ENCODE measurements around the gene MTCP1. TPM values are rescaled to one million over a fixed set of nuclear protein-coding genes. Genes with fewer than 3 reads are reported as not detected.
A peak's percentile ranks its signal among the peaks of the same experiment; 100 is the strongest.

MTCP1 gene
- total and polyA plus RNA-seq, 2 donors from 2014 or later = 21.5 to 23.8 TPM

GRCh38 chrX:155028877-155029291, 42.1 kb downstream of the MTCP1 start:
- no peaks in the 10 kb centered on the region for H3K27me3 ChIP-seq (ENCODE audit: control insufficient read depth, insufficient read depth, low read length)
- H3K9me3 ChIP-seq (ENCODE audit: control insufficient read depth in 2 of 3, insufficient read depth in 1 of 3, low read length in 3 of 3) = no peaks in the 10 kb centered on the region
- DNase-seq (no peak), FAIRE-seq (no peak)
- no peak overlapping the region for H3K27ac ChIP-seq (ENCODE audit: low read depth in 2 of 2, low read length in 2 of 2)
- intact Hi-C loops (cut with DNase I) = no loop called here
- H3K4me3 ChIP-seq (ENCODE audit: low read length in 3 of 3) = no peak overlapping the region
- peaks cover 0 to 2% (median 0%) of the 10 kb centered on the region in 3 donors for H3K4me1 ChIP-seq (ENCODE audit: control insufficient read depth in 2 of 3, insufficient read depth in 2 of 3, low read depth in 1 of 3, low read length in 3 of 3)
- peaks cover 0 to 5% (median 0%) of the 10 kb centered on the region in 3 donors for H3K36me3 ChIP-seq (ENCODE audit: control insufficient read depth in 2 of 3, insufficient read depth in 3 of 3, low read length in 3 of 3)
- TF ChIP-seq CTCF (IDR thresholded peaks at IDR 0.05; ENCODE audit: borderline replicate concordance, extremely low read depth, insufficient read depth) = no peak
- H3K9ac ChIP-seq (ENCODE audit: low read length in 3 of 3) = peak overlapping the region in 1 of 3 donors; percentile 12

GRCh38 chrX:155028129-155028528, 42.8 kb downstream of the MTCP1 start:
- FAIRE-seq = no peak
- Histone ChIP-seq H3K36me3 (ENCODE audit: control insufficient read depth in 2 of 3, insufficient read depth in 3 of 3, low read length in 3 of 3) (no peaks in the 10 kb centered on the region), H3K4me1 (ENCODE audit: control insufficient read depth in 2 of 3, insufficient read depth in 2 of 3, low read depth in 1 of 3, low read length in 3 of 3) (peaks cover 0 to 2% (median 0%) of the 10 kb centered on the region in 3 donors), H3K4me3 (ENCODE audit: low read length in 3 of 3) (peak overlapping the region in 2 of 3 donors; percentile 92 to 98), H3K9me3 (ENCODE audit: control insufficient read depth in 2 of 3, insufficient read depth in 1 of 3, low read length in 3 of 3) (no peaks in the 10 kb centered on the region), H3K27ac (ENCODE audit: low read depth in 2 of 2, low read length in 2 of 2) (peak overlapping the region; percentile 94), H3K27me3 (ENCODE audit: control insufficient read depth, insufficient read depth, low read length) (no peaks in the 10 kb centered on the region), H3K9ac (ENCODE audit: low read length in 3 of 3) (peak overlapping the region in 2 of 3 donors; percentile 24 to 96)
- intact Hi-C loops (cut with DNase I) = no loop called here
- no peak for TF ChIP-seq CTCF (IDR thresholded peaks at IDR 0.05; ENCODE audit: borderline replicate concordance, extremely low read depth, insufficient read depth)
- DNase-seq = no peak

GRCh38 chrX:155027509-155028066, 43.3 kb downstream of the MTCP1 start:
- intact Hi-C loops (cut with DNase I) = no loop called here
- DNase-seq (peak in 2 of 5 donors; percentile 43 to 62), FAIRE-seq (peak; percentile 15)

More at GRCh38 chrX:155027509-155028066, 43.3 kb downstream of the MTCP1 start:
- Histone ChIP-seq H3K9me3 (ENCODE audit: control insufficient read depth in 2 of 3, insufficient read depth in 1 of 3, low read length in 3 of 3) (no peaks in the 10 kb centered on the region), H3K36me3 (ENCODE audit: control insufficient read depth in 2 of 3, insufficient read depth in 3 of 3, low read length in 3 of 3) (no peaks in the 10 kb centered on the region), H3K9ac (ENCODE audit: low read length in 3 of 3) (peak overlapping the region; percentile 86 to 96 (median 95)), H3K27ac (ENCODE audit: low read depth in 2 of 2, low read length in 2 of 2) (peak overlapping the region; percentile 94), H3K27me3 (ENCODE audit: control insufficient read depth, insufficient read depth, low read length) (no peaks in the 10 kb centered on the region), H3K4me3 (ENCODE audit: low read length in 3 of 3) (peak overlapping the region; percentile 92 to 98 (median 94)), H3K4me1 (ENCODE audit: control insufficient read depth in 2 of 3, insufficient read depth in 2 of 3, low read depth in 1 of 3, low read length in 3 of 3) (peaks cover 0 to 2% (median 0%) of the 10 kb centered on the region in 3 donors)
- no peak for TF ChIP-seq CTCF (IDR thresholded peaks at IDR 0.05; ENCODE audit: borderline replicate concordance, extremely low read depth, insufficient read depth)

Data from kidney (tissue), 14 donors.